Suprapubic skin (tissue), 3 donors: Measurements from ENCODE around the gene TRIM8.

ENCODE experiments used
- CTCF ChIP-seq, 2 donors: fragments of 200-600 bp in 1 of 2; fragments of 450-650 bp in 1 of 2; sonication (generic) in 1 of 2; IDR thresholded peaks; one replicate each; pipeline ENCODE4 v1.5.1; 2016 to 2019; ENCODE audit warnings: antibody characterized with exemption in 2 of 2, mild to moderate bottlenecking in 1 of 2, moderate library complexity in 1 of 2
- EP300 ChIP-seq: sonication (generic); formaldehyde crosslinking; IDR thresholded peaks from one replicate; pipeline ENCODE4 v1.6.1; 2017; ENCODE audit warnings: antibody characterized with exemption
- POLR2A ChIP-seq, 2 donors: fragments of 450-650 bp; IDR thresholded peaks; one replicate each; pipeline ENCODE4 v1.6.1; 2017; ENCODE audit warnings: antibody characterized with exemption in 2 of 2, mild to moderate bottlenecking in 2 of 2, moderate library complexity in 2 of 2

GRCh38 chr10:102670871-102671434, 26.7 kb downstream of the TRIM8 start:
- TF ChIP-seq CTCF (IDR thresholded peaks at IDR 0.05) (no peak), EP300 (no peak), POLR2A (IDR thresholded peaks at IDR 0.05) (no peak)
